Kidney capillary endothelial cell (primary cell): Measurements from ENCODE around the gene ZNF23.

Experiments
- DNase-seq: peaks from one replicate; pipeline ENCODE4 v3.0.0-alpha.2; 2018; ENCODE audit warnings: low spot score

ZNF23 gene

DNA sequence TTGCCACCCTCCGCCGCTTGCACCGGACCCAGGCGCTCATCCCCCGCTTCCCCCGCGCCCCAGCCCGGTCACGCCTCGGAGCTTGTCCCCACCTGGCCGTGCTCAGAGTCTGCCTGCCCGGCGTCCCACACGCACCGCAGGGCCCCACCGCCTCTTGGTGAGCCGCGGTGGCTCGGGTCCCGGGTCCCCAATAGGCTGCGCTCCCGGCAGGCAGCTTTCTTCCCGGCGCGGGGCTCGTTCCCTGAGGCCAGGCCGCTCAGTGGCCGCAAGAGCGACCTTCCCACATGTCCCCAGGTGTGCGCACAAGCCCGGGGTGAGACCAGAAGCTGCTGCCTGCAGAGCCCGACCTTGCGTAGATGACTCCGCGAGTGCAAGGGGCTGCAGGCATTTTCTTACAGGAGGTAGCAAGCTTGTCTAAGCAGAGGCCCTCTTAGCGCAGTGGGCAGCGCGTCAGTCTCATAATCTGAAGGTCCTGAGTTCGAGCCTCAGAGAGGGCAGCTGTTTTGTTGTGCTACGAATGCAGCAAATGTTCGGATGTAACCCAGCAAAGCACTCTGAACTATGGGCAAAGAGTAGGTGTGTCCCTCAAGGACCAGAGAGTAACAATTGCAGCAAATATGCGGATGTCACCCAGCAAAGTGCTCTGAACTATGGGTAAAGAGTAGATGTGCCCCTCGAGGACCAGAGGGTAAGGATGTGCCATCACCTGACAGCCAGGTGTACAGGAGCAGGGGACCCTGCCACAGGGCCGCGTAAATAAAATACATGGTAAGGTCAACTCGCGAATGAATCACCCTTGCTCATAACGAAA is 35.8 kb downstream of the ZNF23 start:
- peak; percentile 63 for DNase-seq

DNA sequence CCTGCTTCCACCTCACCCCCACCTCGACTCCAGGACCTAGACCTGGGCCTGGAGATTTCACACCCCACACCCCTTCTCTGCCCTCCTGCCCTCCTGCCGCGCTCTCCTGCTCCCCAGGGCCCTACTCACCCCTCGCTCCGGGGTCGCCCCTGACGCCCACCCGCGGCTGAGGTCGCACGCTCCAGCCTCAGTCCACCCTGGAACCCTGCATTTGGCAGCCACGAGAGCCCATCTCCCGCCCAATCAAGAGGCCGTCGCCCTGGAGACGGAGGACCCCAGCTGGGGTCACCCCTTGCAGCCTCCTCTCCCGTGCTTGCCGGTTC is 36.3 kb downstream of the ZNF23 start:
- no peak for DNase-seq

GRCh38 chr16:71424626-71425025 is 37.4 kb downstream of the ZNF23 start:
- DNase-seq = no peak

GRCh38 chr16:71423865-71424264 is 38.2 kb downstream of the ZNF23 start:
- no peak for DNase-seq

DNA sequence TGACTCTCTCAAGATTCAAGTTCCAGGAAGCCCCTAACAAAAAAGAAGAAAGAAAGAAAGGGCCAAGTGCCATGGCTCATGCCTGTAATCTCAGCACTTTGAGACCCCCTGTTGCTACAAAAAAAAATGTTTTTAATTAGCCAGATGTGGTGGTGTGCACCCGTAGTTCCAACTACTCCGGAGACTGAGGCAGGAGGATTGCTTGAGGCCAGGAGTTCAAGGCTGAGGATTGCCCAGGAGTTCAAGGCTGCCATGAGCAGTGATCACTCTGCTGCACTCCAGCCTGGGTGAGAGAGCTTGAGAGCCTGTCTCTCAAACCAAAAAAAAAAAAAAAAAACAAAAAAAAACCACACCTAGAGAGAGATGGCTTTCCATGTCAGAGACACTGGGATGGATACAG is 39.0 kb downstream of the ZNF23 start:
- no peak for DNase-seq

DNA sequence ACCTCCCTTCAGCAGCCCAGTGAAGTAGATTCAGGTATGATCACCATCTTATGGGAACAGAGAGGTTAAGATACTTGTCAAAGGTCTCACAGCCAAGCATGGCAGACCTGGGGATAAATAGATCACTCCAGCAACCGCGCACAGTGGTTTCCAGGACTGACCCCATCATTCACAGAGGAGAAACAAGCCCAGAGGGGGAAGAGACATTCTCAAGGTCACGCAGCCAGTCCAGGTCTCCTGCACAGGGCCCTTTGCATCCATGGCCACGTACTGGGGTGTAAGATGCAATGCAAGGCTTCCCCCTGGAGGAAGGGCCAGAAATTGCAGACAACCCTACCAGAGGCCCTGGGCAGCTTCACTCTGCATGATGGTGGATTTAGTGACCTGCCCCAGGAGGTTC is 40.1 kb downstream of the ZNF23 start:
- DNase-seq = no peak

DNA sequence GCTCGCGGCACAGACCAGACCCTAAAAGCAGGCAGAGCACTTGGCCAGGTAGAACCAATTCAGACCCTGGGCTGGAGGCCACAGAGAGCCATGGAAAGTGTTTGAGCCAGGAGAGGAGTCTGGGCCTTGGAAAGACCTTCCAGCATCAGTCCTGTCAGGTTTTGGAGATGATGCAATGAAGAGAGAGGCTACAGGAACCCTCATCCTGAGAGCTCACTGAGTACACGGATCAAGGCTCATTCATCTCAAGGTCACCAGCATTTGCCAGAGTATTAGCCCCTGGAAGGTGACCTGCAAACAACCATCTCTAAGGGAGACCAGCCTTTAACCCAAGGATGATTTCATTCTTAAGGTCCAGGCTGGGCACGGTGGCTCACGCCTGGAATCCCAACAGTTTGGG is 48.0 kb downstream of the ZNF23 start:
- no peak for DNase-seq

- DNase-seq = no peak
These were observed 48.7 kb downstream of the ZNF23 start for GRCh38 chr16:71413341-71413740.

- peak; percentile 62 for DNase-seq
These were observed 49.5 kb downstream of the ZNF23 start for GRCh38 chr16:71412270-71413160.

DNA sequence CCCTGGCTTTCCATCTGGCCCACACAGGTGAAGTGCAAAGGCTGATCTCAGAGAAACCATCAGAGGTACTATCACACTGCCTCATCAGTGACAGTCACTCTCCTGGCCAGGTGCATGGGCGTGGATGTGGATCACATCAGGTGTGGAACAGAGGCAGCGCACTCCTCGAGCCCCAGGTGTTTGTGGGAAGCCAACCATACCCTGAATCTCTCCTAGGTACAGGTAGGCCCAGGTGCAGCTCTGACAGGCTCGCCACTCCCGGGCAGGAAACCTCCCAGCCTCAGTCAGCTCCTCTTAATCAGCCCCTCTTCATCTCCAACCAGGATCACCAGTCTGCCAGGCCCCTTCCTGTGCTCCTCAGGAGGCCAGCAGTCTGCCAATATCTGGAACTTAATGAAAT is 51.9 kb downstream of the ZNF23 start:
- DNase-seq = no peak

- no peak for DNase-seq
These were observed 52.9 kb downstream of the ZNF23 start for GRCh38 chr16:71409011-71409775.

- DNase-seq = no peak
These were observed 53.5 kb downstream of the ZNF23 start for GRCh38 chr16:71408536-71408935.

DNA sequence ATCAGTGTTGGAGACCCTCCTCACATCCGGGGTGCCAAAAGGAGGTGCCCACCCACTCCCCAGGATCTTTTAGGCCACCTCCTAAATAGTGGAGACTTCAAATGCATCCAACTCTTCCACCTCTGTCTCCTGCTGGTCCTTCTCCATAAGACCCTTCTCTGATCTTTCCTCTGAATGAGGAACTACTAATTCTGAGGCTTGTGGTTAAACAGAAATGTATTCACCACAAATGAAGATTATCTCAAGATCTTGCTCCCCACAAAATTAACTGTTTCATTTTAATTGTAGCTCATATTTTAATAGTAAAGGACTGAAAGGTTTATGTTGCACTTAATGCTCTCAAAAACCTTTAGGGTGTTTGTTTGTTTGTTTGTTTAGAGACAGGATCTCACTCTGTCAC is 54.3 kb downstream of the ZNF23 start:
- DNase-seq = no peak

GRCh38 chr16:71406724-71407123 is 55.3 kb downstream of the ZNF23 start:
- DNase-seq = no peak

- DNase-seq = no peak
These were observed 55.7 kb downstream of the ZNF23 start for GRCh38 chr16:71406316-71406715.

DNA sequence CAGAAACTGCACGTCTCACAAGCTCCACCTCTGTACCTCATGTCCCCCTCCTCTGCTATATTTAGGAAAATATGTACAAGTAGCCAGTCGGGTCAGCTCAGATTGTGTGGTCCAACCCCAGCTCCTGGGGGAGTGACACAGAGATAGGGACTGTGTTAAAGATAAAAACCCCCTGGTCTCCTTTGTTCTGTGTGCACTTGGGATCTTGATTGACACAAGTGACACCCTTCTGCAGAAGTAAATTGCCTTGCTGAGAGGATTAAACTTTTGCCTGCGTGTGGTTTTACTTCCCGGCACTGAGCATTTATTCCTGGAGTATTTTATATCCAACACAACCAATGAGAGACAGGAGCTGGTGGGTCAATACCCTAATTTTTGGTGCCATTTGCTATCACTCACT is 57.7 kb downstream of the ZNF23 start:
- no peak for DNase-seq

- DNase-seq = no peak
These were observed 59.4 kb downstream of the ZNF23 start for GRCh38 chr16:71402674-71403073.

GRCh38 chr16:71402007-71402406 is 60.0 kb downstream of the ZNF23 start:
- no peak for DNase-seq

- no peak for DNase-seq
These were observed 62.1 kb downstream of the ZNF23 start for GRCh38 chr16:71399801-71400563.
